ENCODE measurements around the gene SERINC2.

SERINC2 gene

DNA sequence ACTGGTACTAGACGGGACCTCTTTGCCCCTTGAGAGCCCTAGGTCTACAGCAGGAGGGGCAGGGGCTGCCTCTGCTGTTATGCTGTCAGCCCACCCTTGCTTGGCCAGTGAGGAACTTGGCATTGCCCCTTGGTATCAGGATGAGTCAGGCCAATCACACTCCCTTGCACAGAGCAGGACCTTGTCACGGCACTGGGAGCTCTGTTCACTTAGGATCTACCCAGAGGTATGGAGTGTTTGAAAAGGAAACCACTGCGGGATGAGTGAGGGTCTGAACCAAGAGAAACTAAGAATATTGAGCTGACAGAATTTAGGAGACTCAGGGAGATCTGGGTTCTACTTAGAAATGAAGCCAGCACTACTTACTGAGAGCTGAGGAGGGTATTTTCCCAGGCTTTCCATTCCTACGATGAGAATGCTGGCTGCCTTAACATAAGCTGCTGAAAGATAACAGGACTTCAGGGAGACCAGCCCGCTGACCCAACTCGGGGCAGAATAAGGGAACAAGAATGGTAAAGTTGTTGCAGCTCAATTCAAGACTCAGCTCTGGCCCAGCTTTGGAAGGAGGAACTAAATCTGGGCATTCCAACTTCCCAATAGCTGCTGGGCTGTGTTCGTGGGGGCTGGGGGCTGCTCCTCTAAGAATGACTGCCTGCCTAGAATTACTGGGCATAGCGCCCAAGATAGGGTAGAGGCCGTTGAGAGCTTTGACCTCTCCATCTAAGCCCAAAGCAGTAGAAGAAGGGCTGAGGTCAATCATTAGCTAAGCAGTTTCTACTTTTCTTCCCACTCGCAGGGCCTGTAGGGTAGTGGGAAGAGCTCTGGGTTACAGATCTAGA is 41.7 kb upstream of the SERINC2 start:
- TF ChIP-seq ZFX (IDR thresholded peaks at IDR 0.05), result no peak
- TF ChIP-seq, protein P1, sequence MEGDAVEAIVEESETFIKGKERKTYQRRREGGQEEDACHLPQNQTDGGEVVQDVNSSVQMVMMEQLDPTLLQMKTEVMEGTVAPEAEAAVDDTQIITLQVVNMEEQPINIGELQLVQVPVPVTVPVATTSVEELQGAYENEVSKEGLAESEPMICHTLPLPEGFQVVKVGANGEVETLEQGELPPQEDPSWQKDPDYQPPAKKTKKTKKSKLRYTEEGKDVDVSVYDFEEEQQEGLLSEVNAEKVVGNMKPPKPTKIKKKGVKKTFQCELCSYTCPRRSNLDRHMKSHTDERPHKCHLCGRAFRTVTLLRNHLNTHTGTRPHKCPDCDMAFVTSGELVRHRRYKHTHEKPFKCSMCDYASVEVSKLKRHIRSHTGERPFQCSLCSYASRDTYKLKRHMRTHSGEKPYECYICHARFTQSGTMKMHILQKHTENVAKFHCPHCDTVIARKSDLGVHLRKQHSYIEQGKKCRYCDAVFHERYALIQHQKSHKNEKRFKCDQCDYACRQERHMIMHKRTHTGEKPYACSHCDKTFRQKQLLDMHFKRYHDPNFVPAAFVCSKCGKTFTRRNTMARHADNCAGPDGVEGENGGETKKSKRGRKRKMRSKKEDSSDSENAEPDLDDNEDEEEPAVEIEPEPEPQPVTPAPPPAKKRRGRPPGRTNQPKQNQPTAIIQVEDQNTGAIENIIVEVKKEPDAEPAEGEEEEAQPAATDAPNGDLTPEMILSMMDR (conservative IDR thresholded peaks at IDR 0.05), result no peak
- H3K27ac ChIP-seq, result no peak overlapping the region

DNA sequence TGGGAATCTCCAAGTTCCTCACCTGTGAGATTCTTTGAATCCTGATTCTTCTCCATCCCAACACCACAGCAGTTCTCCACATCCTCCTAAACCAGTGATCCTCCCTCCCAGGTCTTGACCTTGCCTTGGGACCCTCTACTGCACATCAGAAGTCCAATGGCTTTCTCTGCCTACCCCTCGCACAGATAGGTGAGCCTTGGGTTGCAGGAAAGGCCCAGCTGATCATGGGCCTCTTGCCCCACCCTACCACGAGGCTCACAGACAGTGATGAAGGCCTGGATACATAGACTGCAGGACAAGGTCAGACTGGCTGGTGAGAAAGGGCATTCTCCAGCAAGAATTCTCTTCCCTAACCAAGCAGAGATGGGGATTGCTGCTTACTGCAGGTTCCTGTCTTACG is 41.0 kb upstream of the SERINC2 start:
- TF ChIP-seq, protein P1 (conservative IDR thresholded peaks at IDR 0.05), result no peak
- H3K27ac ChIP-seq, result no peak overlapping the region

DNA sequence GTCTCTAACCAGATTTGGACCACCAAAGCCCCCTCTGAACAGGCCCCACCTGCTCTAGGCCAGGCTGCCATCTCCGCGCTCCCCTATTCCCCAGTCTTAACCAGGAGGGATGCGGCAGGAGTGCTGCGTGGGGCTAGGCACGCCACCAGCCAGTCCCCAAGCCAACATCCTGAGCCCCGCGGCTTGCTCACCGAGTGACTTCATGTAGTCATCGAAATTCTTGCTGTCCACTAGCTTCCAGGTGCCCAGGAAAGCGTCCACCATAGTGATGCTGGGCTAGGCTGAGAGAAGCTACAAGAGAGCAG is 40.3 kb upstream of the SERINC2 start:
- TF ChIP-seq ZFX (IDR thresholded peaks at IDR 0.05), result no peak
- TF ChIP-seq, protein P1 (conservative IDR thresholded peaks at IDR 0.05), result no peak
- no peak overlapping the region for H3K27ac ChIP-seq

DNA sequence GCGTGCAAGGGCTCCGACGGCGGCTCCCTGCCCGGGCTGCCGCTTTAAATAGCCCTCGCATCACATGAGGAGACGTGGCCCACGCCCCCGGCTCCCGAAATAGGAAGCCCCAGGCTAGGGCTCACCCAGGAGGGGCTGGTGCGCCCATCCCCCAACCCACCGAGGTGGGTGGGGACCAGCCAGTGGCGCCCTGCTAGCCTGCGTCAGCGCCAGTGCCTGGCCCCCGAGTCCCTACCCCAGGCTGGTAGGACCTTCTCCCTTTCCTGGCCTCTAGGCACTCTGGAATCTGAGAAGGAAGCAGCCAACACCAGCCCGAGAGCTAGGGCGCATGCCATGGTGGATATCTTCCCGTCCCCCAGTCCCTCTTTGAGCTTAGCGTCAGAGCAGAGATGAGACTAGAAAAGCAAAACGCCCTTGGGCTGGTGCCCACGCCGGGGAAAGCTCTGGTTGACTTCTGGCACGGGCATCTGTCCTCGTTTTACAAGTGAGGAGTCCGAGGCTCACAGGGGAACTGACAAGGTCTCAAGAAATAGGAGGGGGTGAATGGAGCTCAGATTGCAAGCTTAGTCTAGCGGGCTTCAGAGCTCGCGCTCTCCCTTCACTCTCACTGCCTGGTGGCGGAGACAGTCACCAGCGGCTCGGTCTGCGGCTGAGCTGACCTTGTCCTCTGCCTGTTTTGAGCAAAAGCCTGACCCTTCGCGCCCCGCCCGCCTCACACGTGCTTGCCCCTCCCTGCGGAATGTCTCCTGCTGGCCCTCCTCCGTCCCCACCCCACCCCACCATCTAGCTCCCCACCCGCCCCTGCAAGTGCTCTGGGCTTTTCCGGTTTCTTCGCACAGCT is 39.7 kb upstream of the SERINC2 start, which contains the start of gene FABP3:
TSS of gene FABP3 (minus strand) at position 21 of the 841 bp plus-strand sequence. CDS start 62 bp downstream, outside the sequence.
- no peak for TF ChIP-seq ZFX (IDR thresholded peaks at IDR 0.05)
- TF ChIP-seq, protein P1 (conservative IDR thresholded peaks at IDR 0.05), result no peak
- H3K27ac ChIP-seq, result no peak within 1 kb of the TSS

DNA sequence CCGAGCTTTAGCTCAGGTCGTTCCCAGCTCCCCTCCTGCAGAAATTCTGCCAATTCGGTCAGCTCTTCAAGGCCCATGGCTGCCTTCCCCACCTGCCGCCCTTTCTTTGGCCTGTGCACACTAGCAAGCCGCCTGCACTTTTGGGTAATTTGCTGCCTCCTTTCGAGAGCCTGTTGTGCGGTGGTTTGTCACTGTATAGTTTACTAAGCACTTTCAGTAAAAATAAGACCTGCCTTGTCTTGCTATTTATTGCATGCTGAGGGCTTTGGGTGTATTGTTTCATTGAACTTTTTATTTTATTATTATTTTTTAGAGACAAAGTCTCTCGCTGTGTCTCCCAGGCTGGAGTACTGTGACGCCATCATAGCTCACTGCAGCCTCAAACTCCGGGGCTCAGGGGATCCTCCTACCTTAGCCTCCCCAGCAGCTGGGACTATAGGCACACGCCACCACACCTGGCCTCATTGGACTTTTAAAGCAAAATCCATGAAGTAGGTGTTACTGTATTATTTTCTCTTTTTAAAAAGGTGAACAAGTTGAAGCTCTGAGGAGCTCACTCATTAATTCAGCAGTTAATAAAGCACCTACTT is 39.0 kb upstream of the SERINC2 start:
- no peak for TF ChIP-seq ZFX (IDR thresholded peaks at IDR 0.05)
- TF ChIP-seq, protein P1 (conservative IDR thresholded peaks at IDR 0.05), result no peak

DNA sequence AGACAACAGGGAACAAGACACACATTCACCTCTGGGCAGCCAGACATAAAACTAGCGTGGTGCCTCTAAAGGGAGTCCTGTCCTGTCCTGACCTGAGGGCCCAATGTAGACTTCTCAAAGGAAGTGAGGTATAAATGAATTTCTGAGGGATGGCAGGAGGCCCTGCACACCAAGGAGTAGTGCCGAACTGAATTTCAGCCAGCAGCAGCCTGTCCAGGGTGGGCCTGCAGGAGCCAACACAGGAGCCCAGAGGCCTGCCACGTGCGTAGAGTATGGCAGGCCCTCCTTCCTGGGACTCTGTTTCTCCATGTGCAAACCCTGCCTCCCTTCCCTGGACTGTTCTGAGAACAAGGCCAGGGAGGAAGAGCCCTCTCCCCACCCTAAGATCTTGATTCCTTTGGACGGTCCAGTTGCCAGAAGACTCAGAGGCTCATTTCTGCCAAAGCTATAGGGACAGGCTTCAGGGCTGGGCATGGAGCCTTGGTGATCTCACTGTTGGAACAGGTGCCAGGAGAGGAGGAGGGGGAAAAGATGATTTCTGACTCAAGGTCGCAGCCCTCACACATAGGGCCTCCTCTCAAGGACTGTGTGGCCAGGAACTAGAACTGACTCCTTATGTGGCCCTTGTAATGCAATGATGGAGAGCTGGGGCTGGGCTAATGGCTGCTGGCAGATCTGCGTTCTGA is 38.4 kb upstream of the SERINC2 start:
- H3K27ac ChIP-seq, result no peak overlapping the region
- TF ChIP-seq, protein P1 (conservative IDR thresholded peaks at IDR 0.05), result no peak
- TF ChIP-seq ZFX (IDR thresholded peaks at IDR 0.05), result no peak

More for the DNA sequence above, 39.0 kb upstream of the SERINC2 start:
- H3K27ac ChIP-seq, result no peak overlapping the region
